ENCODE data around the gene PAF1. TPM values are rescaled to one million over a fixed set of nuclear protein-coding genes. Genes with fewer than 3 reads are reported as not detected.
A peak's percentile ranks its signal among the peaks of the same experiment; 100 is the strongest.

PAF1 gene
- total RNA-seq, 1 donor from 2014 or later = 29.2 TPM

DNA sequence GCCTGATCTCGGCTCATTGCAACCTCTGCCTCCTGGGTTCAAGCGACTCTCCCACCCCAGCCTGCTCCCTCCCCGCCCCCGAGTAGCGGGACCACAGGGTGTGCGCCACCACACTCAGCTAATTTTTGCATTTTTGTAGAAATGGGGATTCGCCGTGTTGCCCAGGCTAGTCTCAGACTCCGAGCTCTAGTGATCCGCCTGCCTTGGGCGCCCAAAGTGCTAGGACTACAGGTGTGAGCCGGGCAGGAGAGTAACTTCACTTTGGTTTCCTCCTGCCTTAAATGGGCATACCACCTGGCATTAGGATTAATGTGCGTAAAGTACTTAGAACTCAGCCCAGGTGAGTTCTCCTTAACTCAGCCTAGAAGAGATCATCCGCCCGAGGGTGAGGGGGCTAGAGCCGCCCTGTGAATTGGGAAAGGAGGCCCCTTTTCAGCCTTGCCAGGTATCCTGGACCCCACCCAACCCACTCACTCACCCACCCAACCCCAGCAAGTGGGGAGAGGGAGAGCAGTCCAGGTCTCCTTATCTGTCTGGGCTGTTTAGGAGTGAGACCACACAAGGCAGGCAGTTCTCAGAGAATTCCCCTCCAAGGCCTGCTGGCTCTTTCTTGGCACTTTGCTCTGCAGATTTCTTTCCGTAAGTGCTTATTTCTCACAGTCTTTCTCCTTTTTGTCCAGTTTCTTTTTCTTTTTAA is 14.5 kb upstream of the PAF1 start:
- no peak for DNase-seq

DNA sequence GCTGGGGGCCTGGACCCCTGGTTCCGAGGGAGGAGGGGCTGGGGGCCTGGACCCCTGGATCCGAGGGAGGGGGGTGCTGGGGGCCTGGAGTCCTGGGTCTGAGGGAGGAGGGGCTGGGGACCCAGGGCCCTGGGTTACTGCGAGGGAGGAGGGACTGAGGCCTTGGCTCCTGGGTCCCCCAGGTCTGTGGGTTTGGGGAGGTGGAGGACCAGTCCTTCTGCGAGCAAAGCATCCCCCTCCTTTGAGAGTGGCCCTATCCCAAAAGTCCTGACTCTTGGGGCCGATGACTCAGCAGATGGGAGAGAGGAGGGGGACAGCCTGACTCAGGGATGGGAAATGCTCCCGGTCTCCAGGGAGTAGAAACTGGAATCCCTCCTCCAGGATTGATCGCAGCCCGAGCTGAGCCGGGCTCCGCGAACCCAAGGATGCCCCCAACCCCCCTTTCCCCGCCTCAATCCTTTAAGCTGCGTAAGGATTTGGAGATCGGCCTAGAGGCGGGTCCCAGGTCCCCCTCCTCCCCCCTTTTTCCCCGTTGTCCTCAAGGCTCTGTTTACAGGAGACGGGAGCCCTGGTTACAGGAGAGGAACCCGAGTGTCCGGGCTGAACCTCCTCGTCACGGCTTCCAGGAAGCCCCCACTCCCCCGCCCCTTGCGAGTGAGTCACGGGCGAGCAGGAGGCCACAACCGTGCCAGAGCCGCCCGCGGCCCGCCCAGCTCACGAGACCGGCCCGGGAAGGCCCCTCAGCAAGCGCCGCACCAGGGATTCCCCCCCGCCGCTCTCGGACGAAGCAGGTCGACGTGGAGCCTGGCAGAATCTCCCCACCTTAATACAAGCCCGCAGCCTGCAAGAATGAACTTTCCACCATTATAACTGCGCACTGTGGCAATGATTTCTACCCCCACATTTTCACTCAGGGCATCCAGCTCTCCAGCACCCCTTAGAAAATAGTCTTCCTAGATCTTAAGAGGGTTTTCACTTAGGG is 12.7 kb upstream of the PAF1 start:
- DNase-seq = peak; percentile 79

DNA sequence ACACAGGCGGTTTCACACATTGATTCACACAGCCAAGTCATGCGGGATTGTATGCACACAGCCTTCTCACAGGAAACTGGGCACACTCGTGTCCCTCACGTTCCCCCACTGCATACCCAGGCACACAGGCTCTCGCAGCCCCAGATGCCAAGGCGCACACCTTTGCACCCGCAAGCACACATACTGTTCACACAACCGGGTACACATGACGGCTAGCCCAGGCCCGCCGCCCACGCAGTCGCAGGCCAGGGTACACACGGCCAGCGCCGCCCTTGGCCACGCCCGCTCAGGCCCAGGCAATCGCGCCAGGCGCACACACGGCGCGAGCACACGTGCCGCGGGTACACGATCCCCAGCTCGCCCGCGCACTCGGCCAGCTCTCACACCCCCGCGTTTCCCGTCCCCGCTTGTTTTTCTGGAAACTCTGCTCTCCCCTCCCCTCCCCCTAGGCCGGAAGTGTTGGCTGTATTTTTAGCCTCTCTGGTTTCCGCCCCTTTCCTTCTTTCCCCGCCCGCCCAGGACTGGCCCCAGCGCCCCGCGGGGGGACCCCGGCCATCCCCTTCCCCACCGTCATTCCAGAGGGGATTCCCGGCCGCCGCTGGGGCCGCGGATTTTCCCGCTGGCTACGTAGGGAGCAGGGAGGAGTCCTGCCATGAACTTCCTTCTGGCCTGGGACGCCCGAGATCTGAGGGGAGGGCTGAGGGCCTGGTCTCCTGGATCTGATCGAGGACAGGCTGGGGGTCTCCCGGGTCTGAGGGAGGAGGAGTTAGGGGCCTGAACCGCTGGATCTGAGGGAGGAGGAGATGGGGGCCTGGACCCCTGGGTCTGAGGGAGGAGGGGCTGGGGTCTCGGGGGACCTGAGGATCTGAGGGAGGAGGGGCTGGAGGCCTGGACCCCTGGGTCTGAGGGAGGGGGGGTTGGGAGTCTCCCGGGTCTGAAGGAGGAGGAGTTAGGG is 11.7 kb upstream of the PAF1 start:
- DNase-seq = peak; percentile 71

DNA sequence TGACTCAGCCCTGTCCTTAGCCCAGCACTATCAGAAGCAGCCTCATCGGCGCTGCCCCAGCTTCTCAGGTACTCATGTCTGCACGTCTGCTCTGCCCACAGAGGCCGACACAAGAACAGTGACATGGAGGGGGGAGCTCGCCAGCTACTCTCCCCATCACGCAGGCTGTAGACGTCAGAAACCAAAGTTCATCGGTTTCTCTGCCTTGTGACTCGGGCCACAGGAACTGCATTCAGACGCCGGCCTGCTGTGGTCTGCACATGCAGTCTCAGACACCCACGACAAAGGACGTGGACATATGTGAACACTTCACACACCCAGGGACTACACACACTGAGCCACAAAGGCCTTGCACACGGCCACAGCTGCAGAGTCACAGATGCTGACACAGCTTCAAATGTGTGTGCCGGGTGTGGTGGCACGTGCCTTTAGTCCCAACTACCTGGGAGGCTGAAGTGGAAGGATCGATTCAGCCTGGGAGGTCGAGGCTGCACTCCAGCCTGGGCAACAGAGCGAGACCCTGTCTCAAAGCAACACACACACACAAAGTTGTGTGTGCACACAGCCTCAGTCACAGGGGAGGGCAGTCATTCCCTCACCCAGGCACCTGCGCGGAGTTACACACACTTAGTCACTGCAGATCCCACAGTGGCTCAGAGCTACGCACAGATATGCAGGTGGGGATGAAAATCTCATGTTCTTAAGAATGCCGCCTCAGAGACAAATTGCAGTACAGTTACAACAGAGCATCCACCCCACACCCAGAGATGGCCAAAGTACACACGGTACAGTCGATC is 10.8 kb upstream of the PAF1 start:
- peak; percentile 28 for DNase-seq

DNA sequence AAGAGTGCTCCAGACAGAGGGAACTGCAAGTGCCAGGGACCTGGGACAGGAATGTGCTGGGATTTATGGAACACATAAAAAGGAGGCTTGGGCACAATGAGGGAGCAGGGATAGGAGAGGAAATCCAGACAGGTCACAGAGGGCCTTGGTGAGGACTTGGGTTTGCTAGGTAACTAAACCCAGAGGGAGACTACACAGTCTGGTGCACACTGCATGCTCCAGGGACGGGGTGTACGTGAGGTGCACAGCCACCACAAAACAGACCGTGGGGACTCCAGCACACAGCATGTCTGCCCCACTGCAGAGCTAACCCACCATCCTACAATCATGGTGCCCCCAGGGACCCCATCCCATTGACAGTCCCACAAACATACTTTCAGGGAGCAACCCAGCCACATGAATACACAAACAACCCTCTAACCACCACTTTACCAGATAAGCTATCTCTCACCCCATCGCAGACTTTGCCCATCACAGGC is 10.2 kb upstream of the PAF1 start:
- DNase-seq = no peak

DNA sequence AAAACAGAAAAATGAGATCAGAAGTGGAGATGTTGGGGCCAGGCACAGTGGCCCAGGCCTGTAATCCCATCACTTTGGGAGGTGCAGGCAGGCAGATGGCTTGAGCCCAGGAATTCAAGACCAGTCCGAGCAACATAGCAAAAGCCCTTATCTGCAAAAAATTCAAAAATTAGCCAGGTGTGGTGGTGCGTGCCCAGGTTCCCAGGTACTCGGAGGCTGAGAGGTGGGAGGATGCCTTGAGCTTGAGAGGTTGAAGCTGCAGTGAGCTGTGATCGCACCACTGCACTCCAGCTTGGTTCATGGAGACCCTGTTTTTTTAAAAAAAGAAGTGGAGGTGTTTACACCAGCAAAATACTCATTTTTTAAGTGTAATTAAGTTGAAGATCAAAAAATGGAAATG is 9.2 kb upstream of the PAF1 start:
- no peak for DNase-seq

DNA sequence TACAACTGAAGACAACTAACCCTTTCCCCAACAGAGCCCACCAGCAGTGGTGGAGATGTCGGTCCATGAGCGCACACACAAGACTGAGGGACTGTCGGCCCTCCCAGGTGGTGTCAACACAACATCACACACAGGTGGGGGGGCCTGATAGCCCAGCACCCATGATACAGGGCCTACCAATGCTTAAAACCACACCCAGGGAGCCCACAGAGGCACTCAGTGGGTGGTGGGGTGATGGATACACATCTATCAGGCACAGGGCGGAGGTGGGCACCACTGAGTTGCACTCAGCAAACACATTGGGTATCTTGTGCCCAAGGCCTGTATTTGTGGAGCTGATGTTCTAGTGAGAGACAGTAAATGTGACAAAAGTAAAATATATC is 8.8 kb upstream of the PAF1 start:
- no peak for DNase-seq

DNA sequence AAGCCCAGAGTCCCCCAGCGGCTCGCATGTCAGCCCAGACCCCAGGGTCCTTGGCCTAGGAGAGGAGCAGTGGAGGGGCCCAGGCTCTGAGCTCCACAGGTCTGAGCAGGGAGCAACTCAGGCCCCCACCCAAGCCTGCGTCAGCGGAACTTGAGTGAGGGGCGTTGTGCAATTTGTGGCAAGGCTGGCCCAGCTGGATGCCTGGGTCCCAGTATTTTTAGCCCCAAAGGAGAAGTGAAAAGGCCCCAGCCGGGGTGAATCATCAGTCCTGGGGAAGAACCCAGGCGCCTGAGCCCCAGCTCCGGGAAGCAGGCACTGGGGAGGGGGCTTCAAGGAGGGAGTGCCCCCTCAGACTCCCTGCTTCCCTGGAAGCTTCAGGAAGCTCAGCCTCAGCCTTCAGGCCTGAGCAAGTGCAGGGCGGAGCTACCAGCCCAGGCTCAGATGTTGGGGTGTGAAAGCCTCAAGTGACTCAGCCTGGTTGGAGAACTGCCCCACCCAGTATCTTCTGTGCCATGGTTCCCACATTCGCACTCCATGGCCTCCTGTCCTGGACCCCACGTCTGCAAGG is 7.5 kb upstream of the PAF1 start:
- DNase-seq = no peak

DNA sequence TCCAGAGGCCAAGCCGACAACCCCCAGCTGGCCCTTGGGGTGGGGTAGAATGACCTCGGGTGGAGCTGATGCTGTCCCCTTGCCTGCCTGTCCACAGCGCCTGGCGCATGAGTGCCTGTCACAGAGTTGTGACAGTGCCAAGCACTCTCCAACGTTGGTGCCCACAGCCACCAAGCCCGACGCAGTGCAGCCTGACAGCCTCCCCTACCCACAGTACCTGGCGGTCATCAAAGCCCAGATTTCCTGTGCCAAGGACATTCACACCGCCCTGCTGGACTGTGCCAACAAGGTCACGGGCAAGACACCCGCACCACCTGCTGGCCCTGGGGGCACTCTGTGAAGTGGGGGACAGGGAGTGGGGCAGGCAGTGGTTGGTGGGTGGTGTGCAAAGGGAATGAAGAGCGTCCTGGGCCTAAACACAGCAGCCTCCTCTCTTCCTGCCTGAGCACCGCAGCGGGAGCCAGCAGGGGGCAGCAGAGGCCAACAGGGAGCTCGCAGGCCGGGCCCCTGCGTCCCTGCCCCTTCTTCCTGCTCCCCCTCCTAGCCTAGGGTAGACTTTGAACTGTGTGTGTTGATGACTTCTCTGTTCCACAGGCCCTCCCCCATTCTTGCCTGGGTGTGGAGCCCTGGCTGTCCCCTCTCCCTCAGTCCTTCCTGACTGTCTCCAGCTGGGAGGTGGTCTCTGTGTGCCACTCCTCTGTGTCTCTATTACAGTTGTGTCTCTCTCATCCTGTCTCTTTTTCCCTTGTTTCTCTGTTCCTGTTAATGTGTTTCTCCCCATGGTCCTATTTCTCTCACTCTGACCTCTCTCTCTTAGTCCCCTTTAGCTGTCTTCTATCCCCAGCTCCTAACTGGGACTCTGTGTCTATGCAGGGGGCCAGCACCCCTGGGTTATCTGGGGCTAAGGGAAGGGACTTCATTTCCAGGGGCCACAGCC is 6.7 kb upstream of the PAF1 start:
- DNase-seq = peak; percentile 31

DNA sequence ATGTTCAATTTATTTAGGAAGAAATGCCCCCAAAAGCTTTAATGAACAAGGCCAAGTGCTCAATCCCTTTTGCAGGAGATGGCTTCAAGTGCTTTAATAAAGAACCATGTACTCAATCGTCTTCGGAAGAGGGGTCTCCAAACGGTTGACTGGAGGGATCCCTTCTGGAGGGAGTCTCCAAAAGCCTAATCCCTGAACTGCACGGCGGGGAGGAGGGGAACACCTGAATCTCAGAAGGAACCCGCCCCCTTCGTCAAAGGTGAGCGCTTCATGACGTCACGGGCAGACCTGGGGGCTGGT is 505 bp downstream of the PAF1 start:
- DNase-seq = no peak

DNA sequence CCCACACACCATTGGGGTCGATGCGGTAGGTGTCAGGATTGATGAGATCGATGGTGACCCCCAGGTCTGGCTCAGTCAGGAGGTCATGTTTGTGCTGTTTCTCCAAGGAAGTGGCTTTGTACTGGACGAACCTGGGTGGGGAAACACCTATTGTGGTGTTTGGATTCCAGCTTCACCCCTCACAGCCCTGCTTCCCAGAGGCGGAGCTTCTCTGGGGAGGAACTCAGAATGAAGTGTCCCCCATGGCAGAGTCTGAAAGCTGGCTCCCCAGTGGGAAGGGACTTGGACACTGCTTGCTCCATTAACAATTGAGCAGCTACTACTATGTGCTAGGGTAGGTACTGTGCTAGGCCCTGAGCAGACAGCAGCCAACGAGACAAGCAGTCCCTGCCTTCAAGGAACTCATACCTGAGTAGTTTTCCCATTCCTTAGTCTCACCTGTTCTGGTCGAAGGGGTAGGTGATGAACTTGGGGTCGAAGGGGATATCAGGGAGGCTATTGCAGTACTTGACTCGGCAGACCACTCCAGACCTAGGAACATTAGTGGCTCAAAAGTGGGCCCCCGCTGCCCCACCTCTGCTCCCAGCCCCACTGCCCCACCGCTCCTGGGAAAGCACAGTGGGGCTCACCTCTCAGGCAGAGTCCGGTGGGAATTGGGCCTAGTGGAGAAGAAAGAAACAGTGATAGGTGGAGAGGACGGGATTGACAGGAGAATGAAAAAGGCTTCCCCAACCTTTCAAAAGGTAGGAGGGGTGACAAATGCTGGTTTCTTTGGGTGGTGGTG is 1.1 kb downstream of the PAF1 start:
- DNase-seq = no peak

DNA sequence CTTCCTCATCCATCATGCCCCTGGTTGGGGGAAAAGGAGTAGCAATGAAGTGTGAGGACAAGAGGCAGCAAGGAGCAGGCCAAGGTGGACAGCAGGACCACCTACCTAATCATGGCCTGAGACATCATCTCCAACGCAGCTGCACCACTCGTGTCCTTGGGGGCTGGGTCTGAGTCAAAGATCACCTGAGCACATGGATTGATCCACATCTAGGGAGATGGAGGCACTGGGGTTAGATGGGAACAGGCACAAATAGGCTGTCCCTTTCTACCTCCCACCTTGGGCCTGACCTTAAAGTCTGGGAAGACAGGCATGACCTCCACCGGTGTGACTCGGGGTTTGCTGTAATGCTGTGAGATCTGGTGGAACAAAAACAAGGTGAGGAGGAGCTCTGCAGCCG is 2.2 kb downstream of the PAF1 start:
- DNase-seq = no peak

DNA sequence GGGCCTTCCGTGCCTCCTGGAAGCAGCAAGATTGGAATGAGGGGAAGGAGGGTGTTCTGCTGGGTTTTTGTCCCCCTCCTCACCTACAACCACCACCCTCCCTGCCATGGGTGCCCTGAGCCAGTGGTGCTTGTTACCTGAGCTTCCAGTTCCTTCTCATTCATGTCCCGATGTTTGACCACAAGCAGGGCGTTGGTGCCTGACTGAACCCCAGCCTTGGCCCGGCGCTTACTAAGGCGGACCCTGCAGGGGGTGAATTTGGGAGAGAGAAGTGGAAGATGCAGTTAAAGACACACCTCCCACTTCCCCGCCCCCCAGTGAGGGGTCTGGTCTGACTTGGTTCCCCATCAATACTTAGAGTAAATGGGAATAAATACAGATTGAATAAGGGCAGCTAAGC is 4.3 kb downstream of the PAF1 start:
- DNase-seq = no peak

DNA sequence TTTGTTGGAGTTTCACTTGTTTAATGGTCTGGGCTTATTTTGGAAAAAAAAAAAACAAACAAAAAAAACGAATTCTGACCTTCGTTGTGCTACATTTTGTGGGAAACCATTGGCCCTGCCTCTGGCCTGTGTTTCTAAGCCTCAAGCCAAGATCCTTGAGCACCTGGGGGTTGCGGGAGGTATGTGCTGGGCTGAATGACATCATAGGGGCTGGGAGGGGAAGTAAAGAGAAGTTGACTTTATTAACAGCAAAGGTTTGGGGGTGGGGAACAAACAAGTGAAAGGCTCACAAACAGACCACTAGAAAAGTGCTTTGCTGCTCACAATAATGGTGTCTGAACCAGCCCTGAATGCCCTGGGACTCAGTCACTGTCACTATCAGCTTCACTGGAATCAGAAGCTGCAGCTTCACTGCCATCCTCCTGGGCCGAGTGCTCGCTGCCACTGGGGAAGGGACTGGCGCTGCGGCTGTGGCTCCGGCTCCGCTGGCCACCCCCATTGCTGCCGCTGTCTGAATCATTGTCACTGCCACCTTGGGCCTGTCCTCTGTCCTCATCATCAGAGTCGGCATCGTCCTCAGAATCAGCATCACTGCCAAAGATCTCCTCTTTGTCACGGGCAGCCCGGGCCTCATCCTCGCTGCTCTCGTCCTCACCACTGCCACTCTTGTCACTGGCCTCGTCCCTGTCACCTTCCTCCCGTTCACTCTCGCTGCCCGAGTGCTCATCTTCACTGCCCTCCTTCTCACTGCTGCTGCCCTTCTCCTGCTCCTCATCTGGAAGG is 5.1 kb downstream of the PAF1 start:
- DNase-seq = no peak

DNA sequence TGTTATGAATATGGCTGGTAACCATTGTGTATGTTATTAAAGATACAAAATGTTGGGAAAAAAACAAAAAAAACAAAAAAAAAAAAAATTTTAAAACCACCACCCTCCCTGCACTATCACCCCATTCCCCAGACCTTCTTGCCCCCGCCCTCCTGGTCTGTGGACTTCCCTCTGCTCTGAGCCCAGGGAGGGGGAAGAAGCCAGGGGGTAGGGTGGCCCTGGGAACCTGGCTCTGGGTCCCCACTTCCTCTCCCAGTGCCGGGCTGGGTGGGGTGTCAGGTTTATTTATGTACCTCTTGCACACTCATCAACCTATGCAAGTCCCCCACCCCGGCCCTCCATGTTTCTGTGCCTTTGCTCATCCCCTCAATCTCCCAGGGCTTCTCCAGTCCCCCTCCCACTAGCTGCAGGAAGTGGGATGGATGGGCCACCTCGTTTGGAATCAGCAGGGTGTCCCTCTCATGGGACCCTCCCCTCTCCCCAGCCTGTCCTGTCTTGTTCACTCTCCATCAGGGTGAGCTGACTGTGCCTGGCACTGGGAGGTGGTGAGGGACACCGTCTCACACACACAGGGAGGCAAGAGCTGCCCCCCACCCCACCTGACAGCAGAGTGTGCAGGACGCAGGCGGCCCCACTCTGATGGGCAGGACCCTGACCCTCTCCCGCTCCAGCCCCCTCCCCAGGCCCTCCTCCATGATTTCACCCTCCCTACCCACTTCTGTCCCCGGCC is 5.9 kb downstream of the PAF1 start:
- no peak for DNase-seq

DNA sequence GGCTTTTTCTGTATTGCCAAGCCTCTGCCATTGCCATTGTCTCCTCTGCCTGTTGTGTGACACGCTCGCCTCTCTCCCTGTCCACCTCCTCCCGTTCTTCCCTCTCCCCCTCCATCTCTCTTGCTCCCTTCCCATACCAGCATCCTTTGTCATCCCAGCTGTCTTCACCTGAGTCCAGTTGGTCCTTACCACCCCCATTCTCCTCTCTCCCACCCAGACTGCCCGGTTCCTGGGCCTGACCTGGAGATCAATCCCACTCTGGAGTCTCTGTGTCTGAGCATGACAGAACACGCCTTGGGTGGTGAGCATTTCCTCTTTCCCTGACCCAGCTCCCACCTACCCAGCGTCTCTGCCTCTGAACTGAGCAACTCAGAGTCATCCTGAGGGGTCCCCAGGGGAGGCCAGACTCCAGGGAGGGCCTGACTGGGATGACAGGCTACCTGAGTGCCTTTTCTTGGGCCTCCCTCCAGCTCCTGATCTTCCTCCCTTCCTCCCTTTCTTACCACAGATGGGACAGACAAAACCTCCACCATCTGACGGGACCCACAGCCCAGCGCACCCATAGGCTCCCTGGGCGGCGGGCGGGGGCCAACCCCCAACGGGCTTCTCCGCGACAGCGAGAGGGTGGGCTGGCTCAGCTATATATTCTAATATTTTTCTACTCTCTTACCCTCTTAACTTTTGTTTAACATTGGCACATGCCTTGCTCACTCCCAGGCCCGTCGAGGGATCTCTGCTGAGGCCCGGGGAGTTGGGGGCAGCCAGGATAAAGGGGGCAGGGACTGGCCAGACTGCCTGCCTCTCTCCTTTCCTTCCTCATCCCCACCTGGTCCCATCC is 7.7 kb downstream of the PAF1 start:
- no peak for DNase-seq
